ENCODE measurements around the gene RFX1.

RFX1 gene

DNA sequence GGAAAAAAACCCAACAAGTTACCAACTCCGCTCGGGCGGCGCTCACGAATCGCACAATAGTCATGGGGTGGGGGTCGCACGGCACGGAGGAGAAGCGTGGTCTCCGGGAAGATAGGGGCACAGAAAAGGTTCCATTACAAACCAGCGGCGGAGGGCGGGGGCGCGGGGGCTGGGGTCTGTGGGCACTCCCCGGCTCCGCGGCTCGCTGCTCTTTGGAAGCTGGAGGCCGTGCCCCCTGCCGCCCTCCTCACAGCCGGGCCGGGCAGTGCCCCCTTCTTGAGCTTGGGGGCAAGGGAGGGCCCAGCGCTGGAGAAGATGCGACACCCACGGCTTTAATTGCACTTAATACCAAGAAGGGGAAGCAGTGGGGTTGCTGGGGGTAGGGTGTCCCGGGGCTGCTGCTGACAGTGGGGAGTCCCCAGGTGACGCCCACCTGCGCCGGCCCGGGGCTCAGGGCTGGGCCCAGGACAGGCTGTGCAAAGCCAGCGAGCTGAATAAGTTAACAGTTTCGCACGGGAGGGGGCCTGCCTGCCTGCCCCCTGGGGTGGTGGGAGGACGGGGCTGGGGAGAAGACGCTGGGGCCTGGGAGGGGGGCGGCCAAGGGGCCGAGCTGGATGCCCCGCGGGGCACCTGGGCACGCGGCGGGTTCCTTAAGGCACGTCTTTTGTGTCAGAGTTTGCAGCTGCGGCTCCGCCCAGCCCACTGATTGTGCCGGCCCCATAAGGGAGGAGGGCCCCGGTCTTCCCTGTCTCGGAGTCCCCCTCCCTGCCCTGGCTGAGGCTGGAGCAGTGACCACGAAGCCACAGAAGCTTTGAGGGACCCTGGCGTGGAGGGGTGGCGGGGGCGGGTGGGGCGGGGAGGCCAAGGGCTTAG lies 44.1 kb downstream of the RFX1 start:
- Histone ChIP-seq H3K9me2 (replicated peaks; ENCODE audit: insufficient read depth, low read length) (no peaks in the 10 kb centered on the region), H4K20me1 (ENCODE audit: insufficient read depth, low read length) (no peaks in the 10 kb centered on the region), H3K27me3 (replicated peaks; ENCODE audit: insufficient read depth, low read length) (no peaks in the 10 kb centered on the region), H3F3A (ENCODE audit: insufficient read depth, low read length) (no peaks in the 10 kb centered on the region), H3K27ac (ENCODE audit: low read length) (no peak overlapping the region), H3K4me2 (ENCODE audit: low read depth, low read length) (no peak overlapping the region), H3K4me3 (ENCODE audit: low read length) (no peak overlapping the region), H3K36me3 (replicated peaks; ENCODE audit: insufficient read depth, low read length) (no peaks in the 10 kb centered on the region), H3K9me3 (replicated peaks; ENCODE audit: insufficient read depth, low read length) (no peaks in the 10 kb centered on the region), H2AFZ (ENCODE audit: low read length) (no peak overlapping the region), H3K4me1 (ENCODE audit: low read length) (no peaks in the 10 kb centered on the region), H3K9ac (ENCODE audit: low read length) (no peak overlapping the region), H3K79me2 (ENCODE audit: low read length) (no peaks in the 10 kb centered on the region)
- DNase-seq = no peak
- TF ChIP-seq EZH2phosphoT487 (IDR thresholded peaks at IDR 0.05; ENCODE audit: low read length) (no peak), EZH2 (optimal IDR thresholded peaks at IDR 0.05; ENCODE audit: low read depth, low read length) (no peak)
- TF ChIP-seq, protein P1, sequence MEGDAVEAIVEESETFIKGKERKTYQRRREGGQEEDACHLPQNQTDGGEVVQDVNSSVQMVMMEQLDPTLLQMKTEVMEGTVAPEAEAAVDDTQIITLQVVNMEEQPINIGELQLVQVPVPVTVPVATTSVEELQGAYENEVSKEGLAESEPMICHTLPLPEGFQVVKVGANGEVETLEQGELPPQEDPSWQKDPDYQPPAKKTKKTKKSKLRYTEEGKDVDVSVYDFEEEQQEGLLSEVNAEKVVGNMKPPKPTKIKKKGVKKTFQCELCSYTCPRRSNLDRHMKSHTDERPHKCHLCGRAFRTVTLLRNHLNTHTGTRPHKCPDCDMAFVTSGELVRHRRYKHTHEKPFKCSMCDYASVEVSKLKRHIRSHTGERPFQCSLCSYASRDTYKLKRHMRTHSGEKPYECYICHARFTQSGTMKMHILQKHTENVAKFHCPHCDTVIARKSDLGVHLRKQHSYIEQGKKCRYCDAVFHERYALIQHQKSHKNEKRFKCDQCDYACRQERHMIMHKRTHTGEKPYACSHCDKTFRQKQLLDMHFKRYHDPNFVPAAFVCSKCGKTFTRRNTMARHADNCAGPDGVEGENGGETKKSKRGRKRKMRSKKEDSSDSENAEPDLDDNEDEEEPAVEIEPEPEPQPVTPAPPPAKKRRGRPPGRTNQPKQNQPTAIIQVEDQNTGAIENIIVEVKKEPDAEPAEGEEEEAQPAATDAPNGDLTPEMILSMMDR (IDR thresholded peaks at IDR 0.05; ENCODE audit: low read length) = no peak

DNA sequence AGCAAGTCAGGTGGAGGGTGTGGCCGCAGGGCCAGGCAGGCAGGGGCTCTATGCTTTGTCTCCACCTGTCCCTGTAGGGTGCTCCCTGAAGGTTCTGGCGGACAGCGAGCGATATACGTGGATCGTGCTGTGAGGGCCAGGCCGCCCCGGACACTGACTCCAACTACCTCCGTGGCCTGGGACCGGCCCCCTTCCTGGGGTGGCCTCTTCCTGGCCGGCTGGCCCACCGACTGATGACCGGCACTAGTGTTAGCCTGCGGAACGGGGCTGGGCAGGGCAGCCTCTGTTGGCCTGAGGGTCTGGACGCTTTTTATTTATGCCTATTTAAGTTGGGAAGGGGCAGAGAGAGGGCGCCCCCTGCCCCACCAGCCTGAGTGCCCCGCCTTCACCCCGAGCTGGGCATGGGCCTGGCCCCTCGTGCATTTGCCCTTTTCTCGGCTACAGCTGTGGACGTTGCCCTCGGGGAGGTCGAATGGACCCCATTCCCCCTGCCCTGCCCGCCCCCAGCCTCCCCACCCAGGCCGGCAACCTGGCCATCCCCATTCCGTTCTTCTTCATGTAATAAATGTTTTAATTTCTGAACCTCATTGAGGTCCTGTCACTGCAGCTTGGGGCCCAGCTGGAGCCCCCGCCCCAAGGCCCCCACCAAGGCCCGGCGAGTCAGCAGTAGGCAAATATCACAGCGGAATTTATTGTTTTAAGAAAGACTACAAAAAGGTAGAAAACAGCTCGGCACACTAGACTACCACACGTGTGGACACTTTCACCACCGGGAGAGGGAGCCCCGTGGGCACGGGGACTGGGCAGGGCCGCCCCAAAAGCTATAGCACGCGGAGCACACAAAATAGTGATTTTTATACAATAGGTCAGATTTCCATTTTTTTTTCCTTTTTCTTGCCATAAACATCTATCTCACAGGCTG lies 45.0 kb downstream of the RFX1 start:
- H2AFZ ChIP-seq (ENCODE audit: low read length) = no peak overlapping the region
- no peaks in the 10 kb centered on the region for H4K20me1 ChIP-seq (ENCODE audit: insufficient read depth, low read length)
- no peak overlapping the region for H3K4me3 ChIP-seq (ENCODE audit: low read length)
- no peak for DNase-seq
- no peaks in the 10 kb centered on the region for H3K36me3 ChIP-seq (replicated peaks; ENCODE audit: insufficient read depth, low read length)
- TF ChIP-seq EZH2 (optimal IDR thresholded peaks at IDR 0.05; ENCODE audit: low read depth, low read length) = no peak
- TF ChIP-seq, protein P1 (IDR thresholded peaks at IDR 0.05; ENCODE audit: low read length) = no peak
- TF ChIP-seq EZH2phosphoT487 (IDR thresholded peaks at IDR 0.05; ENCODE audit: low read length) = no peak
- H3K4me2 ChIP-seq (ENCODE audit: low read depth, low read length) = no peak overlapping the region
- no peaks in the 10 kb centered on the region for H3K9me3 ChIP-seq (replicated peaks; ENCODE audit: insufficient read depth, low read length)
- no peaks in the 10 kb centered on the region for H3K79me2 ChIP-seq (ENCODE audit: low read length)
- no peaks in the 10 kb centered on the region for H3K4me1 ChIP-seq (ENCODE audit: low read length)
- H3F3A ChIP-seq (ENCODE audit: insufficient read depth, low read length) = no peaks in the 10 kb centered on the region
- H3K27ac ChIP-seq (ENCODE audit: low read length) = no peak overlapping the region
- no peaks in the 10 kb centered on the region for H3K27me3 ChIP-seq (replicated peaks; ENCODE audit: insufficient read depth, low read length)
- H3K9ac ChIP-seq (ENCODE audit: low read length) = no peak overlapping the region
- H3K9me2 ChIP-seq (replicated peaks; ENCODE audit: insufficient read depth, low read length) = no peaks in the 10 kb centered on the region

DNA sequence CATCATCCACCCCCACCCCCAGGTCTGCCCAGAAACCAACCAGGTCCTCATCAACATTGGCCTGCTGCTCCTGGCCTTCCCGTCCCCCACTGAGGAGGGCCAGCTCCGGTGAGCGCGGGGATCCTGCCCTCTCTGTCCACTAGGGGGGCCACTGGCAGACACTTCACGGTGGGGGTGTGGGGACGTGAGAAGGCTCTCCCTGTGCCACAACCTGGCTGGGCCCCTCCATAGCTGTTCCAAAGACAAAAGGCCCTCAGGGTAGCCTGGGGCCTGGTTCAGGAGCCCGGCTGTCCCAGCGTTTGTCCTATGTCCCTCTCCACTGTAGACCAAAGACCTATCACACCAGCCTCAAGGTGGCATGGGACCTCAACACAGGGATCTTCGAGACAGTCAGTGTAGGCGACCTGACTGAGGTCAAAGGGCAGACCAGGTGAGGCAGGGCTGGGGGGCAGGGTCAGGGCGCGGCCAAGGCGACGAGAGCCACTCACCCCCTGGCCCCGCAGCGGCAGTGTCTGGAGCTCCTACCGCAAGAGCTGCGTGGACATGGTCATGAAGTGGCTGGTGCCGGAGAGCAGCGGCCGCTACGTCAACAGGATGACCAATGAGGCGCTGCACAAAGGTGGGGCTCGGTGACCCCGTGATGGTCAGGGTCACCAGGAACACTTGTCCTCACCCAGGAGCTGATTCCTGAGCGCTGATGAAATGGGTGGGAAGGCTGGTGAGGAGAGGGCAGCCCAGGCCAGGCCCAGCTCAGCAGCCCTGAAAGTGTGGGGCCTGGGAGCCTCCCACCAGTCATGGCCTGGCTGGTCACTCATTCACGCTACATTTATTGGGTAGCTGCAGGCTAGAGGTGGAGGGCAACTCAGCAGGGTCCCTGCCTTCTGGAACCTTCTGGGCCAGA lies 45.9 kb downstream of the RFX1 start:
- no peaks in the 10 kb centered on the region for H3K27me3 ChIP-seq (replicated peaks; ENCODE audit: insufficient read depth, low read length)
- no peaks in the 10 kb centered on the region for H3F3A ChIP-seq (ENCODE audit: insufficient read depth, low read length)
- no peak overlapping the region for H3K4me3 ChIP-seq (ENCODE audit: low read length)
- H3K4me2 ChIP-seq (ENCODE audit: low read depth, low read length) = no peak overlapping the region
- no peak overlapping the region for H3K9ac ChIP-seq (ENCODE audit: low read length)
- H3K79me2 ChIP-seq (ENCODE audit: low read length) = no peaks in the 10 kb centered on the region
- H3K4me1 ChIP-seq (ENCODE audit: low read length) = no peaks in the 10 kb centered on the region
- H4K20me1 ChIP-seq (ENCODE audit: insufficient read depth, low read length) = no peaks in the 10 kb centered on the region
- TF ChIP-seq EZH2phosphoT487 (IDR thresholded peaks at IDR 0.05; ENCODE audit: low read length) (no peak), EZH2 (optimal IDR thresholded peaks at IDR 0.05; ENCODE audit: low read depth, low read length) (no peak)
- TF ChIP-seq, protein P1 (IDR thresholded peaks at IDR 0.05; ENCODE audit: low read length) = peak; percentile 16
- no peaks in the 10 kb centered on the region for H3K36me3 ChIP-seq (replicated peaks; ENCODE audit: insufficient read depth, low read length)
- H3K9me2 ChIP-seq (replicated peaks; ENCODE audit: insufficient read depth, low read length) = no peaks in the 10 kb centered on the region
- H3K27ac ChIP-seq (ENCODE audit: low read length) = no peak overlapping the region
- DNase-seq = no peak
- no peak overlapping the region for H2AFZ ChIP-seq (ENCODE audit: low read length)
- no peaks in the 10 kb centered on the region for H3K9me3 ChIP-seq (replicated peaks; ENCODE audit: insufficient read depth, low read length)

Data from MM.1S (cell line).